ENCODE results near the gene C16orf92. TPM values are rescaled to one million over a fixed set of nuclear protein-coding genes. Genes with fewer than 3 reads are reported as not detected.
A peak's percentile ranks its signal among the peaks of the same experiment; 100 is the strongest.

C16orf92 gene
- total RNA-seq, 1 experiment from 2014 or later: not detected

GRCh38 chr16:30046588-30046987 lies 23.6 kb downstream of the C16orf92 start:
- DNase-seq (ENCODE audit: unreplicated experiment): no peak
- Mint-ChIP-seq H3K27ac (ENCODE audit: low read depth, unreplicated experiment) (no peak overlapping the region), H3K4me1 (ENCODE audit: insufficient read depth, unreplicated experiment) (peaks cover 3% of the 10 kb centered on the region), H3K27me3 (ENCODE audit: insufficient read depth, unreplicated experiment) (no peaks in the 10 kb centered on the region), H3K9me3 (ENCODE audit: unreplicated experiment) (no peaks in the 10 kb centered on the region), H3K36me3 (ENCODE audit: insufficient read depth, unreplicated experiment) (no peaks in the 10 kb centered on the region), H3K4me3 (ENCODE audit: unreplicated experiment) (no peak overlapping the region)
- POLR2A ChIA-PET: no interaction called here
- intact Hi-C loops (cut with micrococcal nuclease): no loop called here
- CTCF ChIA-PET: interaction anchor here (1.4 kb wide), 1 partner anchor 15 kb away, joined by 8 read pairs; the partner anchor contains the start of gene TLCD3B
- BruUV-seq (replicated peaks): no TSS peak
- no peak for TF ChIP-seq CTCF (IDR thresholded peaks at IDR 0.05; ENCODE audit: unreplicated experiment)

GRCh38 chr16:30049871-30050270 lies 26.9 kb downstream of the C16orf92 start:
- CTCF ChIA-PET: interaction anchor here (2.8 kb wide), 1 partner anchor 18 kb away, joined by 20 read pairs; the partner anchor contains the start of gene TLCD3B
- POLR2A ChIA-PET: interaction anchor here (1.0 kb wide), 1 partner anchor 54 kb away, joined by 5 read pairs; the partner anchor contains the start of gene INO80E
- BruUV-seq (replicated peaks): no TSS peak
- Mint-ChIP-seq H3K27me3 (ENCODE audit: insufficient read depth, unreplicated experiment) (no peaks in the 10 kb centered on the region), H3K4me1 (ENCODE audit: insufficient read depth, unreplicated experiment) (peaks cover 19% of the 10 kb centered on the region), H3K27ac (ENCODE audit: low read depth, unreplicated experiment) (no peak overlapping the region), H3K4me3 (ENCODE audit: unreplicated experiment) (no peak overlapping the region), H3K36me3 (ENCODE audit: insufficient read depth, unreplicated experiment) (no peaks in the 10 kb centered on the region), H3K9me3 (ENCODE audit: unreplicated experiment) (no peaks in the 10 kb centered on the region)
- intact Hi-C loops (cut with micrococcal nuclease): no loop called here
- DNase-seq (ENCODE audit: unreplicated experiment): no peak
- TF ChIP-seq CTCF (IDR thresholded peaks at IDR 0.05; ENCODE audit: unreplicated experiment): no peak

DNA sequence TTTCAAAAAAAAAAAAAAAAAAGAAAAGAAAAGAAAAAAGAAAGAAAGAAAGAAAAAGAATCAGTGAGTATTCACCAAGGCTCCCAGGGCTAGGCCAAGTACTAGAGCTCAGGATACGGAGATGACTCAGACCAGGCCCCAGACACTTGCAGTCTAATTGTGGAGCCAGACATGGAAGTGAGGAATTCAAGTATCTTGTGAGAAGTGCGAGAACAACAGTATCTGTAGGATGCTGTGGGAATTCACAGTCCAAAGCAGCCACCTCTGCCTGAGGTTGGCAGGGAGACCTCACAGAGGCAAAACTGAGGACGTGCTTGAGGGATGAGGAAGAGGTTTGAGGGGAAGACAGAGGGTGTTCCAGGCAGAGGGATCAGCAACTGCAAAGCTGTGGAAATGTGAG lies 28.5 kb downstream of the C16orf92 start:
- intact Hi-C loops (cut with micrococcal nuclease): no loop called here
- POLR2A ChIA-PET: interaction anchor here (1.1 kb wide), 1 partner anchor 16 kb away, joined by 3 read pairs; no protein-coding TSS in a partner anchor
- H3K36me3 Mint-ChIP-seq (ENCODE audit: insufficient read depth, unreplicated experiment): no peaks in the 10 kb centered on the region
- no peak for TF ChIP-seq CTCF (IDR thresholded peaks at IDR 0.05; ENCODE audit: unreplicated experiment)
- H3K27ac Mint-ChIP-seq (ENCODE audit: low read depth, unreplicated experiment): no peak overlapping the region
- no peak for DNase-seq (ENCODE audit: unreplicated experiment)
- no peaks in the 10 kb centered on the region for H3K9me3 Mint-ChIP-seq (ENCODE audit: unreplicated experiment)
- H3K4me1 Mint-ChIP-seq (ENCODE audit: insufficient read depth, unreplicated experiment): peaks cover 28% of the 10 kb centered on the region
- peak overlapping the region; percentile 54 for H3K4me3 Mint-ChIP-seq (ENCODE audit: unreplicated experiment)
- CTCF ChIA-PET: interaction anchor here (1.0 kb wide), 1 partner anchor 19 kb away, joined by 5 read pairs; the partner anchor contains the start of gene TLCD3B
- BruUV-seq (replicated peaks): no TSS peak
- no peaks in the 10 kb centered on the region for H3K27me3 Mint-ChIP-seq (ENCODE audit: insufficient read depth, unreplicated experiment)

GRCh38 chr16:30052671-30053372 lies 29.8 kb downstream of the C16orf92 start:
- no TSS peak for BruUV-seq (replicated peaks)
- Mint-ChIP-seq H3K27me3 (ENCODE audit: insufficient read depth, unreplicated experiment) (no peaks in the 10 kb centered on the region), H3K36me3 (ENCODE audit: insufficient read depth, unreplicated experiment) (no peaks in the 10 kb centered on the region), H3K4me3 (ENCODE audit: unreplicated experiment) (peak overlapping the region; percentile 77), H3K4me1 (ENCODE audit: insufficient read depth, unreplicated experiment) (peaks cover 28% of the 10 kb centered on the region), H3K9me3 (ENCODE audit: unreplicated experiment) (no peaks in the 10 kb centered on the region), H3K27ac (ENCODE audit: low read depth, unreplicated experiment) (peak overlapping the region; percentile 50)
- no peak for TF ChIP-seq CTCF (IDR thresholded peaks at IDR 0.05; ENCODE audit: unreplicated experiment)
- intact Hi-C loops (cut with micrococcal nuclease): loop anchor here (1.0 kb wide), 1 partner anchor 12 kb away; the partner anchor contains the start of gene ALDOA
- POLR2A ChIA-PET: interaction anchor here (0.6 to 6.5 kb wide), 7 partner anchors 10 to 606 kb away, joined by 3 to 173 read pairs (median 4); partner anchors contain the start of genes ALDOA and CORO1A
- CTCF ChIA-PET: interaction anchor here (0.6 to 1.2 kb wide), 5 partner anchors 11 to 236 kb away, joined by 3 to 7 read pairs (median 4); no protein-coding TSS in a partner anchor
- peak; percentile 92 for DNase-seq (ENCODE audit: unreplicated experiment)
